Measurements from ENCODE around the gene UBE2G1. TPM values are rescaled to one million over a fixed set of nuclear protein-coding genes. Genes with fewer than 3 reads are reported as not detected.

The UBE2G1 gene
- total and polyA plus RNA-seq, 2 of the 8 experiments (the other 6 are each of a cell fraction or from before 2014, with no cell fraction given) = 73.9 to 170 TPM

DNA sequence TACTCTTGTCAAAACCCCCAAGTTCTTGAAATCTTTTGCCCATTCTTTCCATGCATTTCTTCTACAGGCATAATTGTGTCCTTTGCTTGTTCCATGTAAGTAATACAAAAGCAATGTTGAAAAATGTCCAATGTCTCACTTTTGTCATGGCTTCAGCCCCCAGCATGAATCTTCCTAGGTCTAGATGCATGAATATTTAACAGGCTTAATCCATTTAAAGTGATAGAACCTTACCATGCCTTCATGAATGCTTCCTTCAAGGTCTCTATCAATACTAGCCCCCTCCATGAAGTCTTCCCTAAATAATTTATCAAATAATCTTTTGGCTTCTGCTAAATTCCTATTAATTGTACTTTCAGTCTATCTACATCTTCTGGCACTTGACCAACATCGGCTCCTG lies 56.6 kb downstream of the UBE2G1 start (continued):
- TF ChIP-seq, protein P1, sequence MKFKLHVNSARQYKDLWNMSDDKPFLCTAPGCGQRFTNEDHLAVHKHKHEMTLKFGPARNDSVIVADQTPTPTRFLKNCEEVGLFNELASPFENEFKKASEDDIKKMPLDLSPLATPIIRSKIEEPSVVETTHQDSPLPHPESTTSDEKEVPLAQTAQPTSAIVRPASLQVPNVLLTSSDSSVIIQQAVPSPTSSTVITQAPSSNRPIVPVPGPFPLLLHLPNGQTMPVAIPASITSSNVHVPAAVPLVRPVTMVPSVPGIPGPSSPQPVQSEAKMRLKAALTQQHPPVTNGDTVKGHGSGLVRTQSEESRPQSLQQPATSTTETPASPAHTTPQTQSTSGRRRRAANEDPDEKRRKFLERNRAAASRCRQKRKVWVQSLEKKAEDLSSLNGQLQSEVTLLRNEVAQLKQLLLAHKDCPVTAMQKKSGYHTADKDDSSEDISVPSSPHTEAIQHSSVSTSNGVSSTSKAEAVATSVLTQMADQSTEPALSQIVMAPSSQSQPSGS (IDR thresholded peaks at IDR 0.05; ENCODE audit: low read length) = no peak
- TF ChIP-seq, protein P2, sequence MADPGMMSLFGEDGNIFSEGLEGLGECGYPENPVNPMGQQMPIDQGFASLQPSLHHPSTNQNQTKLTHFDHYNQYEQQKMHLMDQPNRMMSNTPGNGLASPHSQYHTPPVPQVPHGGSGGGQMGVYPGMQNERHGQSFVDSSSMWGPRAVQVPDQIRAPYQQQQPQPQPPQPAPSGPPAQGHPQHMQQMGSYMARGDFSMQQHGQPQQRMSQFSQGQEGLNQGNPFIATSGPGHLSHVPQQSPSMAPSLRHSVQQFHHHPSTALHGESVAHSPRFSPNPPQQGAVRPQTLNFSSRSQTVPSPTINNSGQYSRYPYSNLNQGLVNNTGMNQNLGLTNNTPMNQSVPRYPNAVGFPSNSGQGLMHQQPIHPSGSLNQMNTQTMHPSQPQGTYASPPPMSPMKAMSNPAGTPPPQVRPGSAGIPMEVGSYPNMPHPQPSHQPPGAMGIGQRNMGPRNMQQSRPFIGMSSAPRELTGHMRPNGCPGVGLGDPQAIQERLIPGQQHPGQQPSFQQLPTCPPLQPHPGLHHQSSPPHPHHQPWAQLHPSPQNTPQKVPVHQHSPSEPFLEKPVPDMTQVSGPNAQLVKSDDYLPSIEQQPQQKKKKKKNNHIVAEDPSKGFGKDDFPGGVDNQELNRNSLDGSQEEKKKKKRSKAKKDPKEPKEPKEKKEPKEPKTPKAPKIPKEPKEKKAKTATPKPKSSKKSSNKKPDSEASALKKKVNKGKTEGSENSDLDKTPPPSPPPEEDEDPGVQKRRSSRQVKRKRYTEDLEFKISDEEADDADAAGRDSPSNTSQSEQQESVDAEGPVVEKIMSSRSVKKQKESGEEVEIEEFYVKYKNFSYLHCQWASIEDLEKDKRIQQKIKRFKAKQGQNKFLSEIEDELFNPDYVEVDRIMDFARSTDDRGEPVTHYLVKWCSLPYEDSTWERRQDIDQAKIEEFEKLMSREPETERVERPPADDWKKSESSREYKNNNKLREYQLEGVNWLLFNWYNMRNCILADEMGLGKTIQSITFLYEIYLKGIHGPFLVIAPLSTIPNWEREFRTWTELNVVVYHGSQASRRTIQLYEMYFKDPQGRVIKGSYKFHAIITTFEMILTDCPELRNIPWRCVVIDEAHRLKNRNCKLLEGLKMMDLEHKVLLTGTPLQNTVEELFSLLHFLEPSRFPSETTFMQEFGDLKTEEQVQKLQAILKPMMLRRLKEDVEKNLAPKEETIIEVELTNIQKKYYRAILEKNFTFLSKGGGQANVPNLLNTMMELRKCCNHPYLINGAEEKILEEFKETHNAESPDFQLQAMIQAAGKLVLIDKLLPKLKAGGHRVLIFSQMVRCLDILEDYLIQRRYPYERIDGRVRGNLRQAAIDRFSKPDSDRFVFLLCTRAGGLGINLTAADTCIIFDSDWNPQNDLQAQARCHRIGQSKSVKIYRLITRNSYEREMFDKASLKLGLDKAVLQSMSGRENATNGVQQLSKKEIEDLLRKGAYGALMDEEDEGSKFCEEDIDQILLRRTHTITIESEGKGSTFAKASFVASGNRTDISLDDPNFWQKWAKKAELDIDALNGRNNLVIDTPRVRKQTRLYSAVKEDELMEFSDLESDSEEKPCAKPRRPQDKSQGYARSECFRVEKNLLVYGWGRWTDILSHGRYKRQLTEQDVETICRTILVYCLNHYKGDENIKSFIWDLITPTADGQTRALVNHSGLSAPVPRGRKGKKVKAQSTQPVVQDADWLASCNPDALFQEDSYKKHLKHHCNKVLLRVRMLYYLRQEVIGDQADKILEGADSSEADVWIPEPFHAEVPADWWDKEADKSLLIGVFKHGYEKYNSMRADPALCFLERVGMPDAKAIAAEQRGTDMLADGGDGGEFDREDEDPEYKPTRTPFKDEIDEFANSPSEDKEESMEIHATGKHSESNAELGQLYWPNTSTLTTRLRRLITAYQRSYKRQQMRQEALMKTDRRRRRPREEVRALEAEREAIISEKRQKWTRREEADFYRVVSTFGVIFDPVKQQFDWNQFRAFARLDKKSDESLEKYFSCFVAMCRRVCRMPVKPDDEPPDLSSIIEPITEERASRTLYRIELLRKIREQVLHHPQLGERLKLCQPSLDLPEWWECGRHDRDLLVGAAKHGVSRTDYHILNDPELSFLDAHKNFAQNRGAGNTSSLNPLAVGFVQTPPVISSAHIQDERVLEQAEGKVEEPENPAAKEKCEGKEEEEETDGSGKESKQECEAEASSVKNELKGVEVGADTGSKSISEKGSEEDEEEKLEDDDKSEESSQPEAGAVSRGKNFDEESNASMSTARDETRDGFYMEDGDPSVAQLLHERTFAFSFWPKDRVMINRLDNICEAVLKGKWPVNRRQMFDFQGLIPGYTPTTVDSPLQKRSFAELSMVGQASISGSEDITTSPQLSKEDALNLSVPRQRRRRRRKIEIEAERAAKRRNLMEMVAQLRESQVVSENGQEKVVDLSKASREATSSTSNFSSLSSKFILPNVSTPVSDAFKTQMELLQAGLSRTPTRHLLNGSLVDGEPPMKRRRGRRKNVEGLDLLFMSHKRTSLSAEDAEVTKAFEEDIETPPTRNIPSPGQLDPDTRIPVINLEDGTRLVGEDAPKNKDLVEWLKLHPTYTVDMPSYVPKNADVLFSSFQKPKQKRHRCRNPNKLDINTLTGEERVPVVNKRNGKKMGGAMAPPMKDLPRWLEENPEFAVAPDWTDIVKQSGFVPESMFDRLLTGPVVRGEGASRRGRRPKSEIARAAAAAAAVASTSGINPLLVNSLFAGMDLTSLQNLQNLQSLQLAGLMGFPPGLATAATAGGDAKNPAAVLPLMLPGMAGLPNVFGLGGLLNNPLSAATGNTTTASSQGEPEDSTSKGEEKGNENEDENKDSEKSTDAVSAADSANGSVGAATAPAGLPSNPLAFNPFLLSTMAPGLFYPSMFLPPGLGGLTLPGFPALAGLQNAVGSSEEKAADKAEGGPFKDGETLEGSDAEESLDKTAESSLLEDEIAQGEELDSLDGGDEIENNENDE (IDR thresholded peaks at IDR 0.05; ENCODE audit: insufficient replicate concordance, low read length) = no peak
- TF ChIP-seq CHD1 (IDR thresholded peaks at IDR 0.05; ENCODE audit: low read depth, low read length) (no peak), YY1 (IDR thresholded peaks at IDR 0.05; ENCODE audit: low read depth, low read length) (no peak), POLR2A (IDR thresholded peaks at IDR 0.05; ENCODE audit: control extremely low read depth in 1 of 2, low read depth in 2 of 2, low read length in 2 of 2) (no peak), TAF1 (IDR thresholded peaks at IDR 0.05; ENCODE audit: low read depth, low read length) (no peak), TBP (IDR thresholded peaks at IDR 0.05; ENCODE audit: low read depth, low read length) (no peak)

All from H1 (cell line).